HG03175 (cell line): ENCODE measurements around the gene PSORS1C1.
"Not testable (repeated sequence)": the region's sequence is repeated elsewhere in the genome, so short reads cannot be mapped to it uniquely, and the experiment has no call there.

Source experiments
- ATAC-seq: cut with Tn5 transposase; IDR thresholded peaks from one replicate; pipeline ENCODE4 v1.9.1; 2021; ENCODE audit warnings: mild to moderate bottlenecking, moderate library complexity; ENCODE audit not compliant: unreplicated experiment

Gene PSORS1C1

GRCh38 chr6:31172973-31173384 is 58.4 kb downstream of the PSORS1C1 start:
- no peak for ATAC-seq

- no peak for ATAC-seq
Measured at GRCh38 chr6:31173406-31173805, 58.8 kb downstream of the PSORS1C1 start.

GRCh38 chr6:31174378-31174777 is 59.8 kb downstream of the PSORS1C1 start:
- ATAC-seq = no peak

GRCh38 chr6:31175971-31176370 is 61.4 kb downstream of the PSORS1C1 start:
- no peak for ATAC-seq

GRCh38 chr6:31178143-31179041 is 63.8 kb downstream of the PSORS1C1 start:
- ATAC-seq = no peak

GRCh38 chr6:31179042-31179386 is 64.4 kb downstream of the PSORS1C1 start:
- ATAC-seq = no peak

- no peak for ATAC-seq
Measured at GRCh38 chr6:31179896-31180295, 65.3 kb downstream of the PSORS1C1 start.

GRCh38 chr6:31180500-31180899 is 65.9 kb downstream of the PSORS1C1 start:
- peak; percentile 72 for ATAC-seq

- not testable (repeated sequence) for ATAC-seq
Measured at GRCh38 chr6:31183287-31183686, 68.7 kb downstream of the PSORS1C1 start.

- not testable (repeated sequence) for ATAC-seq
Measured at GRCh38 chr6:31183859-31184258, 69.3 kb downstream of the PSORS1C1 start.

GRCh38 chr6:31185695-31186051 is 71.1 kb downstream of the PSORS1C1 start:
- not testable (repeated sequence) for ATAC-seq

GRCh38 chr6:31186052-31186734 is 71.6 kb downstream of the PSORS1C1 start:
- no peak for ATAC-seq

GRCh38 chr6:31187780-31188194 is 73.2 kb downstream of the PSORS1C1 start:
- ATAC-seq = no peak

- not testable (repeated sequence) for ATAC-seq
Measured at GRCh38 chr6:31189223-31189622, 74.6 kb downstream of the PSORS1C1 start.
